NAMALWA (cell line): Measurements from ENCODE around the gene RBM44.
"Not testable (repeated sequence)": the region's sequence is repeated elsewhere in the genome, so short reads cannot be mapped to it uniquely, and the experiment has no call there.

Source experiments
- DNase-seq: peaks from one replicate; pipeline ENCODE4 v3.0.0-alpha.2; 2015; ENCODE audit warnings: low spot score

The RBM44 gene, protein sequence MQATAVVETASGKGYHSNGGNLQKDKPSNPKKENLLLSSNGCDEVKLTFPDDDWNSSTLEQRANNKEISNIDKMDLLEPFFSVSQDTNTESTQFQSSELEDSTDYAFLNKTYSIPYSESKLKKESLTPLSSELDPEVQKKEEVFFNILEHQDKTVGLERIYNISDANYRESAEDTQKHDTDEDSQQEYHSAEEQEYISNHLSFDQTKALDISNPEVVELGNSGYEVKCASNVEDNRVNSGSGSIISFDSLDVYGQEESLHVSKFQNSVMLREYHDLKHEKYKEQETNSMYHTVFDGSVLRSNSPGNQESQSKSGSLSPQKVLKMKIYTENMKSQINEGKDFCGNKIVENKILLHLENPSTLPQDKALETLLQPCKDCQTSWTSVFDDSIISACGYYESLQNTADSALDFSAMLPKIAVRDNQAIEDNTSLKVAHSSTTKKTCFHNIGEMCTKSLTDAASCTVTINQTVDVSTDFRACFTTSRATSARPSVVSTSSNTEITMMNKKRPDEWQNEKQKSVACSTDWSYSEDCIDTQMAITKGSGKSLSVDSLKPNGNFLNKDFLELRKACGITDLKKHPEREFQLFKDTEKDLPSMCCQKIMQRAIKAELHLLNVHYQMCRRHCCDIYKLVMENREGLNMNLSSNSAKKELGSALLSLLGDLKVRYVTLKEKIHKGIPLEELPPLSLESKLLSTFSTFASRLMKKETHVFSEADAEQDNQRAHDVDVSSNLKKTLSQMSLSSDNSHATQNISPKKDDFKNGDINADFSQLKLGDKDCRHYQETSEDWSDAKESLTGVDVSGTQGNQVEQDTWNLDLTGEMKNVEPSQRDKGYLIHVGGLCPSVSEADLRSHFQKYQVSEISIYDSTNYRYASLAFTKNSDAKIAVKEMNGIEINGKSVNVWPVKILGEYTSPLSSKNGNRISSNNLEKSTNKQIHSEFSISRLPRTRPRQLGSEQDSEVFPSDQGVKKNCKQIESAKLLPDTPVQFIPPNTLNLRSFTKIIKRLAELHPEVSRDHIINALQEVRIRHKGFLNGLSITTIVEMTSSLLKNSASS

DNA sequence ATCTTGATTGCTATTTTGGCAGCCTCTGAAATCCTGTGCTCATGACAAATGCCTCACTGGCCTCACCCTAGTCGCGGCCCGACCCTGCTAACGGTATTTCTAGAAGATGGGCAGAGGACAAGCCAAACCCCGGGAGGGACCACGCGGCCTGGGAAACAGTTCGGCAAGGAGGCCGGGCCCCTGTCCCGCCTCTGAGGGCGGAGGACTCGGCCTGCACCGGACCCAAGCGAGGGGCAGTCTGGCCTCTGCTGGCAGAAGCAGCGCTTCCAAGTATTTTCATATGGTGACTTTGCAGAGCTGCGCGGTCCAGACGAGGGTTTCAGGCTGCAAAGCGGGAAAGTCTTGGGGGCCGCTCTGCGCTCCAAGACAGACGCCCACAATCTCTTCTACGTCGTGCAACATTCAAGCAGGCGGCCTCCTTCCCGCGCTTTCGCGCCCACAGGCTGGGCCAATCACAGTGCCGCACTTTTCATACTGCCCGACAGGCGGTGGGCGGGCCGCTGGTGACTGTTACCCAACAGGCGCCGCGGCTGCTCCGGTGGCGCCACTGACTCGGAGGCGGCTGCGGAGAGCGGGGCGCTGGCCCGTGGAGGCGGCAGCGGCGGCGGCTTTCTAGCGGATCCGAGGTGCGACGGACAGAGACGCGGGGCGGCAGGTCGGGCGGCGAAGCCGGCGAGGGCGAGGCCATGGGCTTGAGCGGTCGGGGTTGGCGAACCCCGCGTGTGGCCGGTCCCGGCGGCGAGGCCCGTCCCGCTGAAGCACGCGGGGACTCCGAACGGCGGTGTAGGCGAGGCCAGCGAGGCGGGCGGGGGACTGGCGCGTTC lies at the start of gene RBM44:
RBM44 (plus strand) TSS at position 544 of the 824 bp plus-strand sequence. CDS start 14,831 bp downstream, outside the sequence.
- DNase-seq: no peak

DNA sequence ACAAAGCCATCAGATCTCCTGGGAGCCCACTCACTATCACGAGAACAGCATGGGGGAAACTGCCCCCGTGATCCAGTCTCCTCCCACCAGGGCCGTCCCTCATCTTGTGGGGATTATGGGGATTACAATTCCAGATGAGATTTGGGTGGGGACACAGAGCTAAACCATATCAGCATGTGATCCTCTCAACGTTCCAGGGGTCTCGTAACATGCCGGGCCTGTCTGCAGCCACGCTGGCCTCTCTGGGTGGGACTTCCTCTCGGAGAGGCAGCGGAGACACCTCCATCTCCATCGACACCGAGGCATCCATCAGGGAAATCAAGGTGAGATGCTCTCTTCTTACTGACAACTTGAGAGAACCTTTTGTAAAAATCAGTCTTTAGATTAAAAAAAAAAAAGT lies 49.6 kb upstream of the RBM44 start:
- no peak for DNase-seq

DNA sequence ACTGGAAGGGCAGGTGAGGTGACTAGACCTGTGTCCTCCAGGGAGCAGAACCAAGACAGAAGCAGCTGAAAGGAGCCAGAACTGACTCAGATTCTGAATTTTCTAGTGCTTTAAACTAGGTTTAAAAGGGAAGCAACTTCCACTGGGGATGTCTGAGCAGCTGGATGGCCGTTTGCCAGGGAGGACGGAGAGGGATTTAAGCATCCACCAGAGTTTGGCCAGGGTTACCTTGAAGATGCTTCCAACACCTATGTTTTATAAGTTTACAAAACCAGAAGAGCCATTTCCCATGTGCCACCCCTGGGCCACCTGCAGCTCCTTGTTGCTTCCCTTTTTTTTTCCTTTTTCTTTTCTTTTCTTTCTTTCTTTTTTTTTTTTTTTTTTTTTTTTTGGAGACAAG lies 48.6 kb upstream of the RBM44 start:
- no peak for DNase-seq

DNA sequence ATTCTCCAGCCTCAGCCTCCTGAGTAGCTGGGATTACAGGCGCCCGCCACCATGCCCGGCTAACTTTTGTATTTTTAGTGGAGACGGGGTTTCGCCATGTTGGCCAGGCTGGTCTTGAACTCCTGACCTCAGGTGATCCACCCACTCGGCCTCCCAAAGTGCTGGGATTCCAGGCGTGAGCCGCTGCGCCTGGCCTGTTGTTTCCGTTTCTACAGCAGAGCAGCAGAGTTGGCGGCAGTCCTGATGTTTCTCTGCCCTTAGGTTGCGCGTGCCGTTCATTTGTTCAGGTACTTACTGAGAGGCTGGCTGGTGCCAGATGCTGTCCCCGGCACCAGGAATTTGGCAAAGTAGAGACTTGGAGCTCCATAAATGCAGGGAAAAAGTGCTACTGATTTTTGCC lies 48.1 kb upstream of the RBM44 start:
- not testable (repeated sequence) for DNase-seq

DNA sequence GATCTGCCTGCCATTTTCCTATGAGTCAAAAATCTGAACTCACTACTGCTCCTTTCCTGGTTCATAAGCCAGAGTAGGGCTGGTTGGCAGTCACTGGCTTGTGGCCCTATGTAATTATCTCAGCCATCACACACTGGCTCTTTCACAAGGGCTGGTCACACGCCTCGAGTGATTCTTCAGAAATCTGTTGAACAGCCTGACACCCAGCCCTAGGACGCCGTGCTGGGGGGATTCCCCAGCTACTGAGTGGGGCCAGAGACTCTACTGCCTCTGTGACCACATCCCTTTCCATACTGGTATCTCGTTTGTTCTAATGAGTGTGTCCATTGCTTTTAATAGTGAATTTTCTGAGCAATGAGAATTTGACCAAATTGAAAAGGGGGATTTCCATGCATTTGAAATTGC lies 45.8 kb upstream of the RBM44 start:
- DNase-seq: no peak

DNA sequence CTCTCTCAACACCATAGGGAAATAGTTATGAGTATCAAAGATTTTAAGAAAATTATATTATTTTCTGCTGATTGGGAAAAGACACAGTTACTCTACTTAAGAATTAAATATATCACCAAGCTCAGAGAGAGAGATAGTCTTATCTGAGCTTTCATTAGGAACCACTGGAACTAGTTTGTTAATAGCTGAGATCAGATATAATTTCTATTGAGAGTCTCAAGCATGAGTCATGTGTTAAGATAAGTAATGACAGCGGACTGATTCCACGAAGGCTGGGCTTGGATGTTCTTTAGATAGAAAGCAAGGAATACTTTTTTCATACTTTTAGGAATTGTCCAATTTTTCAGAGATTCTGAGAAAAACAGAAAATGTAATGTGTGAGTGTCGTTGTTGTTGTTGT lies 44.4 kb upstream of the RBM44 start:
- no peak for DNase-seq

DNA sequence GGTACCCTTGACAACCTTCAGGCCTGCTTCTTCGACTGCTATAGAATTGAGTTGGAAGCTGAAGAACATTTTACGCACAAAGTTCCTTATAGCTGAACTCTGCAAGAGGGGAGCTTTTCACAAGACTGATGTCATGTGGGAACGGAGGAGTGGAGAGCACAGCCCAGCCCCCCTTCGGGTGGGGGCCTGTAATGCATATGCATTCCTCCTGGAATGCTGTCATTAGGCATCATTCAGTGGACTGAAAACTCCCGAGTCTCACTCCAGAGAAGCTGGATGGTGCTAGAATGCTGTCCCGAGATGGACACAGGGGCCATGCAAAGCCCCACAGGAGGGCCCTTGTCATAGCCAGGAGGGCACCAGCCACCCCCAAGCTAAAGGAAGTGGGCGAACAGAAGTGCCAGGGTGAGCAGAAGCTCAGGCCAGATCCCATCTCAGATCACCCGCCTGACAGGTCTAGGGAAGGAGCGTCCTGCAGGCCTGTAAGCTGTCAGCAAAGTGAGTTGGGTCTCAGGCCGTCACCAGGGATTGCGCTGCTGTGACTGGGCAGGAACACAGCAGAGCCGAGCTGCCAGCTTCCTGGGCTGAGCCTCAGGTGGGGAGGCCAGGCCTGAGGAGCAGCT lies 43.8 kb upstream of the RBM44 start:
- DNase-seq: no peak

DNA sequence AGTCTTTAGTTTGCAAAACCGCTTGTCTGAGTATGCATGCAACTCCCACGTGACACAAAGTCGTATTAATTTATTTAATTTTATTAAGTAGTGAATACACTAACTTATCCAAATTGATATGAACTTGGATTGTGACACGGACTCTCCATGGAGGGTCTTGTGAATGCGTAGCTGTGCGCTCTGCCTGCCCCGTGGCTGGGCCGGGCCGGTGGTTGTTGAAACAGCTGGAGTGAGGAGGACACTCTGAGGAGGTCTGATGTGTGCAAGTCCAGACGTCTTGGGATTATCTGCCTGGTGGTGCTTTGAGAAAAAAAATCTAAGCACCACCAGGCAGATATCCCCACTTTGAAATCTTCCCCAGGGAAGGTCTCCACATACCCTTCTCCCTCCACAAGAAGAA lies 41.0 kb upstream of the RBM44 start:
- DNase-seq: no peak

DNA sequence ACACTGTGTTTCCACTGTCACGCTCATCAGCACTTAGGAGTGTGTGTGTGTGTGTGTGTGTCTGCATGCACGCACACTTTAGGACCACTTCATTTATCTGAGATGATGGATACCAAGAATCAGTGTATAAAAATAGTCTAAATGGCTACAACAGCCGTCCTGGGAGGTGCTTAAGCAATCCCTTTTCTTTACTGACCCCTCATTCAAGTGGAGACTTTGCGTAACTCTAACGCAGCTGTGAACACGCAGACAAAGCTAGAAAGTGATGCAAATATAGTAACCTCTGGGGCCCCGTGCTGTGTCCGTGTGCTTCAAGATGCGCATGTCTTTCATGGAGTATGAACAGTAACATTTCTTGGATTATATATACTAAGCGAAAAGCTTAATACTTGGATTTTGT lies 40.4 kb upstream of the RBM44 start:
- DNase-seq: no peak

DNA sequence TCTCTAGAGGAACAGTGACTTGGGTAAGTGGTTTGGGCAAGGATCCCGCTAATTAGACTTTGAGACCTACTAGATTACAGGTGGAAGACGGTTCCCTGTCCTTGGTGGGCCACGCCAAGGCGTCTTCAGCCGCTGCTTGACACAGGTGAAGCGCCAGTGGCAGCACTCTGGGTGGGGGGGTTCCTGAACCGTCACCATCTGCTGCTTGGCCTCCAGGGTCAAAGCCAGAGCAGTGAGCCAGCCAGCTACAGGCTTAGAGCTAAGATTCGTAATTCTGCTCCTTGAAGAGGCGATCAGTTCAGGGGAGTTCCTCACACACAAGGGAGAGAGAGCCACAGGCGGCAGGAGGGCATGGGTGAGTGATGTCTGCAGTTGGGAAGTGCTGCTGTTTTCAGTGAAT lies 39.4 kb upstream of the RBM44 start:
- no peak for DNase-seq

DNA sequence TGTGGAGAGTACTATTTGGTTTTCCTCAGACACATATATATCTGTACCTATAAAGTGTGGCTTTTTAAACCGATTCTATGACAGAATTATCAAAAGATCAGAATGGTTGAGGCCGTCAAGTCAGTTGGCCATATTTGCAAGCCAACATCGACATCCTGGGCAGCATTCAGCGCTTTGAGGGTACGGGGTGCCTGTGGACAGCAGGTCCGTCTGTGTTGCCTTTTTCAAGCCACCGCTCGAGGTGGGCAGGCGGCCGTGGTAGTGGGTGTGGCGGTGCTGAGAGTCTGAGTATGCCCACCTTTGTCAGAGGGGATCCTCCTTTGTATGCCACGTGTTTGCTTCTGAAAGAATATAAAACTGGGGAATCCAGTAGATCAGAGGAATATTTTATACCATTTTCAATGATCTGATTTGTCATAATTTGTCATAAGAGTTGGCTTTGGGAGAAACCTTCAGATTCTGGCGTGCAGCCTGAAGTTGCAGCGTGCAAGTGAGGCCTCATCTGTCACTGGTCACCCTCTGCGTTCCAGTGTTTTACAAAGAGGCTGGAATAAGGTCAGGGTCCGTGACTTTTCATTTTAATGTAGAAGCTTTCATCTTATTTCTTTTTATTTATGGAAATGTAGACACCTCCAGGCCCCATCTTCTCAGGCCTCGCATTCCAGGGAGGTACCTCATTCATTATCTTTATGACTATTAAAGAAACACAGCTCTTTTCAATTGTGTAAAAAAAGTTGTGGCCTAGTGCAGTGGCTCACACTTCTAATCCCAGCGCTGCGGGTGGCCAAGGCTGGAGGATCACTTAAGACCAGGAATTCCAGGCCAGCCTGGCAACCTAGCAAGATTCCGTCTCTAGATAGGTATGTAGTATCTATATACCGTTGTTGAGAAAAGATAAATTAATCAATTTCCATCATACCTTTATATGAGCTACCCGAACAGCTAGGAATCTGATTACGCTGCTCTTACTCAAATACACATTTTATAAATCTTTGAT lies 37.8 kb upstream of the RBM44 start:
- no peak for DNase-seq

DNA sequence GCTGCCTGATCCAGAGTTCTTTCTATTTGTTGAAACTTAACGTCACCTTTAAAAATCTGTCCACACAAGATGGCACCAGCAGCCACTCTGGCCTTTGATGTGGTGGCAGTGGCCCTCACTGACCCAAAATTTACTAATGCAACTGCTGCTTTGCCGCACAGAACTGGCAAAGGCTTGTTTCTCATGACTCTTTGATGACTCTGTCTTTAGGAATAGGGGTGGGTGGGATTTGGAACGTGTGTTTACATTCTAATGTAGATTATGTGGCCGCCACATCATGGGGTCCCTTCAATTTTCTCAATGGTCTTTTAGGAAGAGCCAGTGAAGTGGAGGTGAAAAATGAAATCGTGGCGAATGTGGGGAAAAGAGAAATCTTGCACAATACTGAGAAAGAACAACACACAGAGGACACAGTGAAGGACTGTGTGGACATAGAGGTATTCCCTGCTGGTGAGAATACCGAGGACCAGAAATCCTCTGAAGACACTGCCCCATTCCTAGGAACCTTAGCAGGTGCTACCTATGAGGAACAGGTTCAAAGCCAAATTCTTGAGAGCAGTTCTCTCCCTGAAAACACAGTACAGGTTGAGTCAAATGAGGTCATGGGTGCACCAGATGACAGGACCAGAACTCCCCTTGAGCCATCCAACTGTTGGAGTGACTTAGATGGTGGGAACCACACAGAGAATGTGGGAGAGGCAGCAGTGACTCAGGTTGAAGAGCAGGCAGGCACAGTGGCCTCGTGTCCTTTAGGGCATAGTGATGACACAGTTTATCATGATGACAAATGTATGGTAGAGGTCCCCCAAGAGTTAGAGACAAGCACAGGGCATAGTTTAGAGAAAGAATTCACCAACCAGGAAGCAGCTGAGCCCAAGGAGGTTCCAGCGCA lies 36.0 kb upstream of the RBM44 start:
- DNase-seq: not testable (repeated sequence)

DNA sequence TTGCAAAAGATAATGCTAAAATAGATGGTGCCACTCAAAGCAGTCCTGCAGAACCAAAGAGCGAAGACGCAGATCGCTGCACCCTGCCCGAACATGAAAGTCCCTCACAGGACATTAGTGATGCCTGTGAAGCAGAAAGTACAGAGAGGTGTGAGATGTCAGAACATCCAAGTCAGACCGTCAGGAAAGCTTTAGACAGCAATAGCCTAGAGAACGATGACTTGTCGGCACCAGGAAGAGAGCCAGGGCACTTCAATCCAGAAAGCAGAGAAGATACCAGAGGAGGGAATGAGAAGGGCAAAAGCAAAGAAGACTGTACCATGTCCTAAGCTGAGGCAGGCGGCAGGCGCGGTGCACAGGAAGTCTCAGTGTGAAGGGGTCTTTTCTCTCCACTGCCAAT lies 34.8 kb upstream of the RBM44 start:
- no peak for DNase-seq

DNA sequence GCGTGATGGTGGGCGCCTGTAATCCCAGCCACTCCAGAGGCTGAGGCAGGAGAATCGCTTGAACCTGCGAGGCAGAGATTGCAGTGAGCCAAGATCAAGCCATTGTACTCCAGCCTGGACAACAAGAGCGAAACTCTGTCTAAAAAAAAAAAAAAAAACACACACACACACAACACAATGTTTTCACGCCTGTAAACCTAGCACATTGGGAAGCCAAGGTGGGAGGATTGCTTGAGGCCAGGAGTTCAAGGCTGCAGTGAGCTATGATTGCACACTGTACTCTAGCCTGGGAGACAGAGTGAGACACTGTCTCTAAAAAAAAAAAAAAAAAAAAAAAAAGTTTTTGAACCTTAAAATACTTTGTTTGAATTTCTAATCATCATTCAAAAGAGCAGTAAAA lies 33.5 kb upstream of the RBM44 start:
- not testable (repeated sequence) for DNase-seq

DNA sequence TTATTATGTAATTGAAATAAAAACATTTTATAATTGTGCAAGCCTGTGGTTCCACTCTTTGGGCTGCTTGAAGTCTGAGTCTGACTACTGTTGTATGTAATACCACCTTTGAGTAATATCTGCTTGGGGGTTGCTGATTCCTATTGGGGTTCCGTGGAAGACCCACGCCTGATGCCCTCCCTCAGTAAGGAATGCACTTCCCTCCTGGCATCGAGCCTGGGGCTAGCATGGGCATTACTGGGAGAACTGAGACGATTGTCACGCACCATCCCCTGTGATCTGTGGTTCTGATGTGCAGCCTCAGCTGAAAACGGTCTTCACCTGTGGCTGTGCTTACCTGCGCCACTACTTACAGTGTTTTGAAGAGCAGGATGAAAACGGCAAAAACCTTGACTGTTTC lies 32.7 kb upstream of the RBM44 start:
- no peak for DNase-seq

DNA sequence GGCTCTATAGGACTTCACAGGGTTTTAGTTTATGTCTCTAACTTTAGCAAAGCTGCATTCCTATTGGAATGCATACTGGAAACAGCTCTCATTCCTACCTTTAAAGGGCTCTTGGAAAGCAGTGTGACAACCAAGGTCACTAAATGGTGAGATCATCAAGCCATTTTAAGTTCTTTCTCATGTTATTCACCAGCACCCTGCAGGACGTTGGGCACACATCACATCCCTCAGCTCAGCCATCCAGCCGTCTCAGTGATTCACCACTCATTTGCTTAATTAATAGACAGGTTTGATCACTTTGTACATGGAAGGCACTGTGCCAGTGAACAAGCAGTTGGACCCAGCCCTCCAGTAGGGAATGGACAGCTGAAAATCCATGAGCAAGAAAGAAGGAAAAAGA lies 32.2 kb upstream of the RBM44 start:
- DNase-seq: no peak

DNA sequence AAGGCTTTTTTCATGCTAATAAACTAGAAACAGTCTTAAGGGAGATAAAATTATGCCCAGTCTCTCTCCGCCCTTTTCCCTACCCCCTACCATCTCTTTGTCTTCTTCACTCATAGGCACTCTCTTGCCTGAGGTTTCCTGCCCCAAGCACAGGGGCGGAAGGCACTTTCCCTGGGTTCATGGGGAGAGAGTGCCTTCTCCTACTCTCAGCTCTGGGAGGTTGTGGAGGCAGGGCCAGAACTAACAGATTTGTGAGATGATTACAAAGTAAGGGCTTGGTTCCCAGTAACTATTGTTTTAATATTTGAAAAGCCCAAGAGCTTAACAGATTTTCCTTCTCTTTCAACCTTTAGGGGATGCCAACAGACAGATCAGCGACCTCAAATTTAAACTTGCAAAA lies 26.1 kb upstream of the RBM44 start:
- no peak for DNase-seq

DNA sequence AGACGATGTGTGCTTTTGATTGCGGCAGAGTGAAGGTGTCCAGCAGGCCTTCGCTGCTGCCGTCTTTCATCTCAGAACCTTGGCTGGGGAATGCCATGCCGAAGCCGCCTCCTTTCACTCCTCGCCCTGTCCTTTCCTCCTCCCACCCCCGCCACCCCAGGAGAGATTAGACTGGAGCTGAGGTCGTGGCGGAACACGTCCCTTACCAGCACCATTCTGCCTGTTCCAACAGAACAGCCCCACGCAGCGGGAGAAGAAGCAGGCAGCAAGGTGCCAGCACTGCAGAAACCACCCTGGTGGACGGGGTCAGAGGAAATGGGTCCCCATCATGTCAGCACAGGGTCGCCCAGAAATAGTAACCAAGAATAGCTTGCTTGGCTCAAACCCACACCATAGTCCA lies 24.8 kb upstream of the RBM44 start:
- DNase-seq: no peak
